K562 (cell line): ENCODE results near the gene CNPY2. TPM values are rescaled to one million over a fixed set of nuclear protein-coding genes. Genes with fewer than 3 reads are reported as not detected.
"Not testable (repeated sequence)": the region's sequence is repeated elsewhere in the genome, so short reads cannot be mapped to it uniquely, and the experiment has no call there.

Experiments used
- ATAC-seq: fragments of 200-7000 bp; cut with Tn5 transposase; 3 replicates; pipeline ENCODE4 v1.9.1; 2020; ENCODE audit warnings: moderate library complexity
- BruUV-seq: library from RNA; stranded (reverse); fragments of 400-500 nt; replicated peaks from 2 replicates; lab custom pipeline; 2021; lab: Mats Ljungman, UMichigan
- CTCF ChIA-PET: fragments of 300-600 bp; formaldehyde crosslinking; extraction: SDS; loops from one replicate; lab custom pipeline; 2021; ENCODE audit warnings: low intra/inter-chr PET ratio; lab: Yijun Ruan, JAX
- POLR2A ChIA-PET: fragments of 300-600, 350-650 bp; sonication (Branson Sonifier 250); formaldehyde crosslinking; extraction: SDS; loops from one replicate; lab custom pipeline; 2021; ENCODE audit warnings: antibody characterized with exemption, inconsistent platforms; lab: Yijun Ruan, JAX
- DNase-seq, 4 experiments: peaks; one replicate each; pipeline versions ENCODE4 v3.0.0 to v3.0.0-alpha.2; 2011 to 2018; ENCODE audit warnings: low spot score in 3 of 4, mixed read lengths in 3 of 4; ENCODE audit errors: extremely low read depth in 1 of 4
- FAIRE-seq: peaks from 2 replicates; lab custom pipeline; 2011; peaks lifted over from hg19 to GRCh38; lab: Jason Lieb, UNC
- H2AFZ ChIP-seq: 2 replicates; pipeline ENCODE4 v1.6.0; 2011; ENCODE audit warnings: low read depth, low read length, control low read depth, inconsistent platforms
- H3K27ac ChIP-seq: fragments of 200-600 bp; 3 replicates; pipeline ENCODE4 v1.8.0; 2011; ENCODE audit warnings: low read depth, mild to moderate bottlenecking, control low read depth, inconsistent platforms, low read length, moderate library complexity, mixed read lengths; ENCODE audit errors: extremely low read depth
- H3K27me3 ChIP-seq, 2 experiments: fragments of 300-600 bp in 1 of 2; 2 replicates in 1 of 2; 3 replicates in 1 of 2; pipeline versions ENCODE4 v1.6.0 to v1.8.0; 2011; ENCODE audit warnings: inconsistent platforms in 2 of 2, low read length in 2 of 2, mild to moderate bottlenecking in 1 of 2, mixed read lengths in 1 of 2, moderate library complexity in 1 of 2; ENCODE audit not compliant: control insufficient read depth in 2 of 2, insufficient read depth in 2 of 2
- H3K36me3 ChIP-seq: fragments of 300-600 bp; 3 replicates; pipeline ENCODE4 v1.8.0; 2011; ENCODE audit warnings: mild to moderate bottlenecking, low read length, inconsistent platforms; ENCODE audit not compliant: control insufficient read depth, insufficient read depth
- H3K4me1 ChIP-seq, 2 experiments: fragments of 200-600 bp in 1 of 2; replicated peaks in 1 of 2; 2 replicates in 1 of 2; 3 replicates in 1 of 2; pipeline versions ENCODE4 v1.5.1 to v1.8.0; 2011; ENCODE audit warnings: inconsistent platforms in 2 of 2, low read length in 2 of 2, mild to moderate bottlenecking in 1 of 2, mixed read lengths in 1 of 2, moderate library complexity in 1 of 2; ENCODE audit not compliant: control insufficient read depth in 2 of 2, insufficient read depth in 2 of 2
- H3K4me2 ChIP-seq: 2 replicates; pipeline ENCODE4 v1.6.1; 2011; ENCODE audit warnings: low read length, control low read depth, inconsistent platforms, mixed read lengths; ENCODE audit not compliant: insufficient read depth
- H3K4me3 ChIP-seq: fragments of 200-600 bp; sonication (generic), shearing (Covaris generic); 2 replicates; pipeline ENCODE4 v1.5.1; 2016; ENCODE audit warnings: control low read depth, inconsistent platforms
- H3K79me2 ChIP-seq: fragments of 200-600 bp; 3 replicates; pipeline ENCODE4 v1.8.0; 2011; ENCODE audit warnings: low read length, inconsistent platforms; ENCODE audit not compliant: control insufficient read depth, insufficient read depth
- H3K9ac ChIP-seq, 2 experiments: 2 replicates each; pipeline versions ENCODE4 v1.6.0 to v1.6.1; 2011; ENCODE audit warnings: low read depth in 2 of 2, low read length in 2 of 2, control low read depth in 1 of 2, inconsistent platforms in 1 of 2, mild to moderate bottlenecking in 1 of 2, mixed read lengths in 1 of 2; ENCODE audit not compliant: insufficient read depth in 1 of 2
- H3K9me1 ChIP-seq: one replicate; pipeline ENCODE4 v1.6.0; 2011; ENCODE audit warnings: inconsistent platforms, mild to moderate bottlenecking, low read length, moderate library complexity; ENCODE audit not compliant: control insufficient read depth, insufficient read depth
- H3K9me3 ChIP-seq: replicated peaks from 2 replicates; pipeline ENCODE4 v1.5.1; 2011; ENCODE audit warnings: low read depth, low read length, inconsistent platforms; ENCODE audit not compliant: control insufficient read depth, insufficient read depth
- H4K20me1 ChIP-seq: replicated peaks from 2 replicates; pipeline ENCODE4 v1.6.1; 2011; ENCODE audit warnings: low read length, inconsistent platforms, mixed read lengths; ENCODE audit not compliant: control insufficient read depth, insufficient read depth
- ARID1B ChIP-seq: fragments of 450-650 bp; IDR thresholded peaks from 2 replicates; pipeline ENCODE4 v1.6.1; 2016; ENCODE audit warnings: antibody characterized with exemption, mild to moderate bottlenecking, inconsistent platforms
- BACH1 ChIP-seq: fragments of 200-800 bp; sonication (Bioruptor generic); IDR thresholded peaks from 2 replicates; pipeline ENCODE4 v1.6.1; 2016; ENCODE audit warnings: missing genetic modification characterization, missing compliant biosample characterization
- ETS2 ChIP-seq: IDR thresholded peaks from 2 replicates; pipeline ENCODE4 v1.6.1; 2016; ENCODE audit warnings: borderline replicate concordance, missing genetic modification characterization, mild to moderate bottlenecking, moderate library complexity, missing compliant biosample characterization; ENCODE audit not compliant: poor library complexity, severe bottlenecking
- GATAD2A ChIP-seq: fragments of 450-650 bp; IDR thresholded peaks from 2 replicates; pipeline ENCODE4 v1.6.1; 2017
- JUND ChIP-seq, 2 experiments: IDR thresholded peaks; 2 replicates in 1 of 2; 3 replicates in 1 of 2; pipeline ENCODE4 v1.6.1; 2011; ENCODE audit warnings: borderline replicate concordance in 2 of 2, low read depth in 2 of 2, low read length in 2 of 2, improper control_type of control experiment in 1 of 2, missing biosample characterization in 1 of 2, missing genetic modification characterization in 1 of 2, missing genetic modification reagents in 1 of 2
- MAFK ChIP-seq: IDR thresholded peaks from 2 replicates; pipeline ENCODE4 v1.6.1; 2011; ENCODE audit warnings: low read length, improper control_type of control experiment
- TEAD1 ChIP-seq, 2 experiments: fragments of 450-650 bp in 1 of 2; sonication (generic) in 1 of 2; formaldehyde crosslinking; IDR thresholded peaks; 2 replicates each; pipeline versions ENCODE4 v1.4.0 to v1.8.0; 2020 to 2022; ENCODE audit warnings: mild to moderate bottlenecking in 2 of 2, missing genetic modification reagents in 1 of 2
- WGBS: fragments of 100-300 bp; shearing (Covaris generic); methylation state at CpG from one replicate; pipeline ENCODE4 v1.1.6; 2016; ENCODE audit warnings: low coverage, mixed read lengths; ENCODE audit not compliant: insufficient coverage; ENCODE audit errors: missing lambda C conversion rate; 5-methylcytosine and 5-hydroxymethylcytosine counted together
- in situ Hi-C: fragments of 300-500 bp; cut with MboI; formaldehyde crosslinking; loops from 4 replicates; pipeline ENCODE4 v1.15.0; 2018; ENCODE audit warnings: inconsistent platforms, mixed read lengths
- intact Hi-C: fragments of 100-400 bp; cut with micrococcal nuclease; formaldehyde crosslinking; loops from 2 replicates; pipeline ENCODE4 v1.14.2; 2022
- polyA plus RNA-seq, 8 experiments: library from polyadenylated mRNA; depleted of rRNA in 4 of 8; stranded (reverse) in 5 of 8; unstranded in 3 of 8; fragments of >200 nt; fragmentation: Nextera tagmentation in 2 of 8; fragmentation: Illumina TruSeq in 1 of 8; extraction: Ambion mirVana in 2 of 8; extraction: Trizol in 1 of 8; gene quantifications; 2 replicates each; pipeline versions ENCODE4 v1.2.1 to v1.2.3, GENCODE V29; 2011 to 2014; ENCODE audit warnings: inconsistent platforms in 1 of 8, missing spikeins in 1 of 8
- total RNA-seq, 7 experiments: library from RNA; depleted of rRNA in 6 of 7; stranded (reverse); fragments of >200 nt in 6 of 7; fragmentation: Illumina TruSeq in 2 of 7; extraction: Trizol in 2 of 7; gene quantifications; 2 replicates each; pipeline versions ENCODE4 v1.2.1 to v1.2.3, GENCODE V29; 2011 to 2021; ENCODE audit warnings: low replicate concordance in 1 of 7
- TF ChIP-seq, protein P1 (sequence below): fragments of 250-450 bp; sonication (Bioruptor Pico); IDR thresholded peaks from 2 replicates; pipeline ENCODE4 v1.8.0; 2021; ENCODE audit warnings: mild to moderate bottlenecking, moderate library complexity

The CNPY2 gene
- total and polyA plus RNA-seq, 9 of the 15 experiments (the other 6 are each of a cell fraction or from before 2014, with no cell fraction given): 33.8 to 190 (median 138) TPM

DNA sequence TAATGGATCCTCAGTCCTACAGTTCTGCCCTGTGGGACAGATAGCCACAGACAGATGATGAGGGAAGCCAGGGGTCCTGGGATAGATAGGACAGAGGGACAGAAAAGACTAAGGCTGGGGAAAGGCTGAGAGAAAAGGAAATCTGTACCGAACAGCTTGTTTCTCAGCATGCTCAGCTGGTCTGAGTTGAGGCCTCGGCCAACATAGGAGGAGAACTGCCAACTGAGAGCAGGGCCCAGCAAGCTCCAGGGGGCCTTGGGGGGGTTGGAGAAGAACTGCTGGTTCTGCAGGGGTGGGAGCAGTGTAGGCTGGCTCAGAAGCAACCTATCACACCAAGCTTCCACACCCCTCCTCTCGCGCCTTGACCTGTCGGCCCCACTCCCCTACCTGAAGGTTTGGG, 33.0 kb upstream of the CNPY2 start:
- BruUV-seq: no TSS peak
- no peaks in the 10 kb centered on the region for H3K9me3 ChIP-seq
- no peaks in the 10 kb centered on the region for H3K79me2 ChIP-seq
- in situ Hi-C loops: no loop called here
- H3K27me3 ChIP-seq: no peaks in the 10 kb centered on the region
- no peak for DNase-seq
- CTCF ChIA-PET: no interaction called here
- ATAC-seq: no peak
- no peak overlapping the region for H3K27ac ChIP-seq
- H3K9me1 ChIP-seq: peaks cover 4% of the 10 kb centered on the region
- H3K36me3 ChIP-seq: peaks cover 73% of the 10 kb centered on the region; the same call in 2 of the 3 replicates
- TF ChIP-seq GATAD2A (no peak), TEAD1 (CRISPR knock-in tag; IDR thresholded peaks at IDR 0.05) (no peak), BACH1 (tag) (no peak), ETS2 (no peak), ARID1B (no peak), JUND (IDR thresholded peaks at IDR 0.05; ENCODE audit: borderline replicate concordance, low read depth, low read length) (no peak), JUND (tag; IDR thresholded peaks at IDR 0.05; ENCODE audit: borderline replicate concordance, low read depth, low read length) (no peak), MAFK (no peak)
- TF ChIP-seq, protein P1, sequence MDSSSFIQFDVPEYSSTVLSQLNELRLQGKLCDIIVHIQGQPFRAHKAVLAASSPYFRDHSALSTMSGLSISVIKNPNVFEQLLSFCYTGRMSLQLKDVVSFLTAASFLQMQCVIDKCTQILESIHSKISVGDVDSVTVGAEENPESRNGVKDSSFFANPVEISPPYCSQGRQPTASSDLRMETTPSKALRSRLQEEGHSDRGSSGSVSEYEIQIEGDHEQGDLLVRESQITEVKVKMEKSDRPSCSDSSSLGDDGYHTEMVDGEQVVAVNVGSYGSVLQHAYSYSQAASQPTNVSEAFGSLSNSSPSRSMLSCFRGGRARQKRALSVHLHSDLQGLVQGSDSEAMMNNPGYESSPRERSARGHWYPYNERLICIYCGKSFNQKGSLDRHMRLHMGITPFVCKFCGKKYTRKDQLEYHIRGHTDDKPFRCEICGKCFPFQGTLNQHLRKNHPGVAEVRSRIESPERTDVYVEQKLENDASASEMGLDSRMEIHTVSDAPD (CRISPR knock-in tag): no peak
- TF ChIP-seq, all 486 proteins: peak for 0
- Histone ChIP-seq H2AFZ (no peak overlapping the region), H3K4me1 (no peaks in the 10 kb centered on the region; a peak in 1 of 5 replicates), H4K20me1 (no peaks in the 10 kb centered on the region), H3K4me2 (no peak overlapping the region), H3K4me3 (no peak overlapping the region), H3K9ac (no peak overlapping the region)
- FAIRE-seq: no peak
- WGBS: 92% methylated on average over 5 of the region's 5 CpGs
- intact Hi-C loops: no loop called here
- POLR2A ChIA-PET: interaction anchor here (0.6 to 19.4 kb wide), 5 partner anchors 6 to 115 kb away, joined by 3 to 274 read pairs (median 5); partner anchors contain the start of genes APOF, IL23A, PAN2 and STAT2

DNA sequence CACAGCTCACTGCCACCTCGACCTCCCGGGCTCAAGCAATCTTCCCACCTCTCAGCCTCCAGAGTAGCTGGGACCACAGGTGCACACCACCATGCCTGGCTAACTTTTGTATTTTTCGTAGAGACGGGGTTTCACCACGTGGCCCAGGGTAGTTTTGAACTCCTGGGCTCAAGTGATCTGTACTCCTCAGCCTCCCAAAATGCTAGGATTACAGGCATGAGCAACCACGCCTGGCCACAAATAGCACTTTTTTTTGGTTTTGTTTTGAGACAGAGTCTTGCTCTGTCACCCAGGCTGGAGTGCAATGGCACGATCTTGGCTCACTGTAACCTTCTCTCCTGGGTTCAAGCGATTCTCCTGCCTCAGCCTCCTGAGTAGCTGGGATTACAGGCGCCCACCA, 31.5 kb upstream of the CNPY2 start:
- FAIRE-seq, ATAC-seq, H3K9me1 ChIP-seq, BruUV-seq, H3K27ac ChIP-seq, H3K79me2 ChIP-seq, in situ Hi-C loops, H3K4me2 ChIP-seq, H2AFZ ChIP-seq, H3K4me3 ChIP-seq, H3K9me3 ChIP-seq, intact Hi-C loops, H4K20me1 ChIP-seq, DNase-seq, H3K9ac ChIP-seq, CTCF ChIA-PET, H3K4me1 ChIP-seq, H3K27me3 ChIP-seq: not testable (repeated sequence)
- POLR2A ChIA-PET: interaction anchor here (0.9 to 19.4 kb wide), 3 partner anchors 5 to 15 kb away, joined by 3 to 274 read pairs (median 274); partner anchors contain the start of genes APOF, IL23A, PAN2 and STAT2
- 81% methylated on average over 8 of the region's 9 CpGs for WGBS
- H3K36me3 ChIP-seq: peaks cover 78% of the 10 kb centered on the region; the same call in 2 of the 3 replicates
